PFSK-1 (cell line): ENCODE data around the gene KDM3B.

Source experiments
- FOXP2 ChIP-seq: optimal IDR thresholded peaks from 2 replicates; pipeline ENCODE3; 2011; ENCODE audit warnings: borderline replicate concordance, control low read depth, inconsistent platforms; ENCODE audit not compliant: insufficient read depth; ENCODE audit errors: extremely low read length, extremely low read depth
- POLR2AphosphoS5 ChIP-seq: IDR thresholded peaks from 2 replicates; pipeline ENCODE4 v1.6.1; 2012; ENCODE audit warnings: low read depth, mild to moderate bottlenecking, control low read depth, low read length, moderate library complexity
- SIN3A ChIP-seq: IDR thresholded peaks from 2 replicates; pipeline ENCODE4 v1.6.1; 2012; ENCODE audit warnings: mild to moderate bottlenecking, low read length, moderate library complexity, borderline replicate concordance; ENCODE audit not compliant: insufficient read depth
- TAF1 ChIP-seq: IDR thresholded peaks from 2 replicates; pipeline ENCODE4 v1.6.1; 2012; ENCODE audit warnings: low read length, control low read depth, borderline replicate concordance; ENCODE audit not compliant: insufficient read depth
- TF ChIP-seq, protein P1 (sequence below), 2 experiments: IDR thresholded peaks; 2 replicates each; pipeline versions ENCODE4 v1.6.1 to v1.8.0; 2011 to 2012; ENCODE audit warnings: low read depth in 2 of 2, low read length in 2 of 2, control low read depth in 1 of 2, inconsistent platforms in 1 of 2, mild to moderate bottlenecking in 1 of 2, moderate library complexity in 1 of 2; ENCODE audit not compliant: insufficient read depth in 1 of 2

The KDM3B gene

DNA sequence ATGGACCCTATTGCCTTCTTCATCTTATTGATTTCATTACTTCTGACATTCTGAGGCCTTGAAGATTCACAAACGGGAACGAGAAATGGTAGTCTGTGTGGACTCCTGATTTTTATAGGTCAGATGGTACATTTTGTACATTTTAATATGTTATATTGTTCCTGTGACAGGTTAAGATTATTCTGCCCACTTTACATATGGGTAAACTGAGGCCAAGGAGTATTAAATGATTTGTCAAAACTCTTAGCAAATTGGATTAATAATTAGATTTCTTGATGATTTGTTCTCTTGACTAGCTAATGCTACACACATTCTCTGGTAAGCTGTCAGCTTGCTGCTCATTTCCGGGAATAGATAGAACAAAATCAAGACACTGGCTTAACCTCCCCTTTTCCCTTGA, 12.5 kb upstream of the KDM3B start:
- TF ChIP-seq FOXP2 (no peak), SIN3A (no peak), POLR2AphosphoS5 (no peak), TAF1 (no peak)
- TF ChIP-seq, protein P1, sequence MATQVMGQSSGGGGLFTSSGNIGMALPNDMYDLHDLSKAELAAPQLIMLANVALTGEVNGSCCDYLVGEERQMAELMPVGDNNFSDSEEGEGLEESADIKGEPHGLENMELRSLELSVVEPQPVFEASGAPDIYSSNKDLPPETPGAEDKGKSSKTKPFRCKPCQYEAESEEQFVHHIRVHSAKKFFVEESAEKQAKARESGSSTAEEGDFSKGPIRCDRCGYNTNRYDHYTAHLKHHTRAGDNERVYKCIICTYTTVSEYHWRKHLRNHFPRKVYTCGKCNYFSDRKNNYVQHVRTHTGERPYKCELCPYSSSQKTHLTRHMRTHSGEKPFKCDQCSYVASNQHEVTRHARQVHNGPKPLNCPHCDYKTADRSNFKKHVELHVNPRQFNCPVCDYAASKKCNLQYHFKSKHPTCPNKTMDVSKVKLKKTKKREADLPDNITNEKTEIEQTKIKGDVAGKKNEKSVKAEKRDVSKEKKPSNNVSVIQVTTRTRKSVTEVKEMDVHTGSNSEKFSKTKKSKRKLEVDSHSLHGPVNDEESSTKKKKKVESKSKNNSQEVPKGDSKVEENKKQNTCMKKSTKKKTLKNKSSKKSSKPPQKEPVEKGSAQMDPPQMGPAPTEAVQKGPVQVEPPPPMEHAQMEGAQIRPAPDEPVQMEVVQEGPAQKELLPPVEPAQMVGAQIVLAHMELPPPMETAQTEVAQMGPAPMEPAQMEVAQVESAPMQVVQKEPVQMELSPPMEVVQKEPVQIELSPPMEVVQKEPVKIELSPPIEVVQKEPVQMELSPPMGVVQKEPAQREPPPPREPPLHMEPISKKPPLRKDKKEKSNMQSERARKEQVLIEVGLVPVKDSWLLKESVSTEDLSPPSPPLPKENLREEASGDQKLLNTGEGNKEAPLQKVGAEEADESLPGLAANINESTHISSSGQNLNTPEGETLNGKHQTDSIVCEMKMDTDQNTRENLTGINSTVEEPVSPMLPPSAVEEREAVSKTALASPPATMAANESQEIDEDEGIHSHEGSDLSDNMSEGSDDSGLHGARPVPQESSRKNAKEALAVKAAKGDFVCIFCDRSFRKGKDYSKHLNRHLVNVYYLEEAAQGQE (IDR thresholded peaks at IDR 0.05; ENCODE audit: insufficient read depth in 1 of 2, low read depth in 2 of 2, low read length in 2 of 2) = no peak

DNA sequence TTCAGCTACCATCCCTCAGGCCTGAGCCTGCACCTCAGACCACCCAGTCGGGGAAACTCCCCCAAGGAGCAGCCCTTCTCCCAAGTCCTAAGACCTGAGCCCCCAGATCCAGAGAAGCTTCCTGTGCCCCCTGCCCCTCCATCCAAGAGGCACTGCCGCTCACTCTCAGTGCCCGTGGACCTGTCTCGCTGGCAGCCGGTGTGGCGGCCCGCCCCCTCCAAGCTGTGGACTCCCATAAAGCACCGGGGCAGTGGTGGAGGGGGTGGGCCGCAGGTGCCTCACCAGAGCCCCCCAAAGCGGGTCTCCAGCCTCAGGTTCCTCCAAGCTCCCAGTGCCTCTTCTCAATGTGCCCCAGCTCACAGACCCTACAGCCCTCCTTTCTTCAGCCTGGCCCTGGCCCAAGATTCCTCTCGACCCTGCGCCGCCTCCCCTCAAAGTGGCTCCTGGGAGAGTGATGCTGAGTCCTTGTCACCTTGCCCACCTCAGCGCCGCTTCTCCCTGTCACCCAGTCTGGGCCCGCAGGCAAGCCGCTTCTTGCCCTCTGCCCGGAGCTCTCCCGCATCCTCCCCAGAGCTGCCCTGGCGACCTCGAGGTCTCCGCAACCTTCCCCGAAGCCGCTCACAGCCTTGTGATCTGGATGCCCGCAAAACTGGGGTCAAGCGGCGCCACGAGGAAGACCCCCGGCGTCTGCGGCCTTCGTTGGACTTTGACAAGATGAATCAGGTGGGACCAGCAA, 7.4 kb upstream of the KDM3B start:
- no peak for TF ChIP-seq TAF1
- no peak for TF ChIP-seq SIN3A
- TF ChIP-seq POLR2AphosphoS5 = no peak
- no peak for TF ChIP-seq FOXP2
- TF ChIP-seq, protein P1 (IDR thresholded peaks at IDR 0.05; ENCODE audit: insufficient read depth in 1 of 2, low read depth in 2 of 2, low read length in 2 of 2) = no peak

DNA sequence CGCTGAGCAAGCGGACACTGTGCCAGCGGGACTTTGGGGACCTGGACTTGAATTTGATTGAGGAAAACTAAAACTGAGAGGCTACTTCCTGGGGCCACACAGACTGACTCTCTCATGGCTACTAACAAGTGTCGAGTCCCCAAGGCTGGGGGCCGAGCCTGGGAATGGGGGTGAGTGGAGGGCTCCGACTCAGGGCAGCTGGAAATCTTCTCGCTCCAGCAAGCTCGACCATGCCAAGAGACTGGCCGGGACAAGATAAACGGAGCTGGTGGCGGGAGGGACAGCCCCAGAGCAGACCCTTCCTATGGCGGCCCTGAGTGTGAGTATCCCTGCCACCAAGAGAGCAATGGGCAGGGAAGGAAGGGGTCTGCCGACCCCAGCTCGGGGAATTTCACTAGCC, 5.6 kb upstream of the KDM3B start:
- no peak for TF ChIP-seq FOXP2
- TF ChIP-seq, protein P1 (IDR thresholded peaks at IDR 0.05; ENCODE audit: insufficient read depth in 1 of 2, low read depth in 2 of 2, low read length in 2 of 2) = no peak
- TF ChIP-seq TAF1 = no peak
- TF ChIP-seq SIN3A = no peak
- no peak for TF ChIP-seq POLR2AphosphoS5

DNA sequence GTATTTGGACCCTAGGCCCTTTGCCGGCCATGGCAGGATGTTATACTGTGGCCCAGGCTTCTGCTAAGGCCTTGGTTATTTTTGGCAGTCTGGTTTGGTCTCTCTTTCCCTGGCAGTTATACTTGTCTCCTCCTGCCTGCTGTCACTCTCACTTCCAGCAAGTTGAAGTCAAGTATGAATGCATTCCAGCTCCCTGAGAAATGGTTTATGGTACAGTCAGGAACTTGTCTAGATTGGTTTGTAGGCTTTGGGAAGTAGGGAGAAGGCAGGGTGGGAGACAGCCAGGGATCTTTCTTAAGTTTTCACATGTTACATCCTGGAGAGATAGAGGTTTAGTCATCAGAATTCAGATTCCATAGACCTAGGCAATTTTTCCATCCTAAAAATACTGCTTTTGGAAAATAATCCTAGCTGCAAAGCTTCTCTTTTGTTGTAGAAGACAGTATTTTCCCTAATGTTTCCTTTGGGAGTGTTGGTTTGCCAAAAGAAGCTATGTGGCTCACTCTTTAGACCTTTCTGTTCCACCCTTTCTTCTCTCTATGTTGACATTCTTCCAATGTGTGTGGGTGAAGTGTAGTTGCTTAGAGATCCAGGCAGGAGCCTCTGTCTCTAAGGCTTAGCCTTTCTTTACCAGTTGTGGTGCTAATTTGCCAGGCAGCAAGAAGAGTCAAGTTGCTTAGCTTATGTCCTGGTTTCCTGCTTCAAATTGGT, 2.5 kb upstream of the KDM3B start:
- TF ChIP-seq SIN3A = no peak
- TF ChIP-seq TAF1 = no peak
- no peak for TF ChIP-seq FOXP2
- TF ChIP-seq POLR2AphosphoS5 = no peak
- TF ChIP-seq, protein P1 (IDR thresholded peaks at IDR 0.05; ENCODE audit: insufficient read depth in 1 of 2, low read depth in 2 of 2, low read length in 2 of 2) = no peak
